Ectodermal cell (in vitro differentiated cells): ENCODE results near the gene OBI1.

Experiments used
- H3K27ac ChIP-seq: 2 replicates; pipeline ENCODE4 v1.7.0; 2013; ENCODE audit warnings: mild to moderate bottlenecking, low read depth, low read length; ENCODE audit not compliant: insufficient read depth, poor library complexity, severe bottlenecking
- H3K27me3 ChIP-seq: 2 replicates; pipeline ENCODE4 v1.7.0; 2013; ENCODE audit warnings: mild to moderate bottlenecking, low read length; ENCODE audit not compliant: insufficient read depth, control insufficient read depth, poor library complexity, severe bottlenecking
- H3K36me3 ChIP-seq: one replicate; pipeline ENCODE4 v1.7.0; 2013; ENCODE audit warnings: low read length; ENCODE audit not compliant: control insufficient read depth, insufficient read depth
- H3K4me1 ChIP-seq: one replicate; pipeline ENCODE4 v1.7.0; 2013; ENCODE audit warnings: low read length; ENCODE audit not compliant: control insufficient read depth, insufficient read depth
- H3K4me3 ChIP-seq: 2 replicates; pipeline ENCODE4 v1.7.0; 2013; ENCODE audit warnings: low read depth, low read length, control low read depth; ENCODE audit not compliant: insufficient read depth
- H3K9me3 ChIP-seq: 2 replicates; pipeline ENCODE4 v1.7.0; 2013; ENCODE audit warnings: mild to moderate bottlenecking, low read length, moderate library complexity; ENCODE audit not compliant: control insufficient read depth
- WGBS, 2 experiments: methylation state at CpG; one replicate each; pipeline ENCODE4 v1.1.7; 2013; ENCODE audit warnings: missing lambda C conversion rate in 2 of 2; 5-methylcytosine and 5-hydroxymethylcytosine counted together

OBI1 gene

DNA sequence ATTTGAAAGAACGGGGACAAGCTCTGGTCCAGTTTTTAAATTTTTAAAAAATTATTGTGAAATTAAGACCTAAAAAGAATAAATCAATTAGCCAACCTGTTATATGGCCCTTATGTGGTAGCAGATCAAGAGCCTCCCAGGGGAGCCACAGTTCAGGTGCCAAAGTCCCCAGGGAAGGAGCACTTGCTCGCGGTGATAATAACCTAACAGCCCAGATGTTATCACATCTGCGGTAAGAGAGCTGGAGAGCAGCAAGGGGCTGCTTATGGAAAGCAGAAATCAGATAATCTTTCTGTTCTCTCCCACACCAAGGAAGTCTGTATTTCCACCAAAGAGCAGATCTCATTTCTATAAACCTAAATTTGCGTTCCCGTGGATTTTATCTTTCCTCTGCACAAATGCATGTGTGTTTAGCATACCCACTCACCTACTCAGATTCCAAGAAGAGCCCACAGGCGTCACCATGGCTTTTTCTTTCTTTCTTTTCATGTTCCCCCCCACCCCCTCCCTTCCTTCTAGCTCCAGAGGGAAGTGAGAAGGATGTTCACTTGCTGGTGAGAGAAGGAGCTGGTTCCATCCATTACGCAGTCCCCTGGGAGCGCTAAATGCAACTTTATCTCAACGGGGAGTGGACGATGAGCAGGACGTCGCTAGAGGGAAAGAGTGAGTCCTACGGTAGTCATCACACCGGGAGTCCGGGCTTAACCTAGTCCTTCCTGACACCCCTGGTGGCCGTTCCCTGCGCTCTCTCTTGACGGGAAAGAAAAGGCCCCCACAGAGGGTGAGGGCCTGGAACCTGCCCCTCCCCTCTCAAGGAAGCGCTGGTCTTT is 54.0 kb downstream of the OBI1 start:
- WGBS, 2 experiments: 1 to 2% methylated on average over 19 of the region's 20 CpGs
- peaks cover 27% of the 10 kb centered on the region for H3K4me1 ChIP-seq
- H3K27me3 ChIP-seq: peaks cover 98% of the 10 kb centered on the region
- no peak overlapping the region for H3K27ac ChIP-seq
- H3K9me3 ChIP-seq: no peaks in the 10 kb centered on the region
- H3K36me3 ChIP-seq: no peaks in the 10 kb centered on the region
- H3K4me3 ChIP-seq: no peak overlapping the region

DNA sequence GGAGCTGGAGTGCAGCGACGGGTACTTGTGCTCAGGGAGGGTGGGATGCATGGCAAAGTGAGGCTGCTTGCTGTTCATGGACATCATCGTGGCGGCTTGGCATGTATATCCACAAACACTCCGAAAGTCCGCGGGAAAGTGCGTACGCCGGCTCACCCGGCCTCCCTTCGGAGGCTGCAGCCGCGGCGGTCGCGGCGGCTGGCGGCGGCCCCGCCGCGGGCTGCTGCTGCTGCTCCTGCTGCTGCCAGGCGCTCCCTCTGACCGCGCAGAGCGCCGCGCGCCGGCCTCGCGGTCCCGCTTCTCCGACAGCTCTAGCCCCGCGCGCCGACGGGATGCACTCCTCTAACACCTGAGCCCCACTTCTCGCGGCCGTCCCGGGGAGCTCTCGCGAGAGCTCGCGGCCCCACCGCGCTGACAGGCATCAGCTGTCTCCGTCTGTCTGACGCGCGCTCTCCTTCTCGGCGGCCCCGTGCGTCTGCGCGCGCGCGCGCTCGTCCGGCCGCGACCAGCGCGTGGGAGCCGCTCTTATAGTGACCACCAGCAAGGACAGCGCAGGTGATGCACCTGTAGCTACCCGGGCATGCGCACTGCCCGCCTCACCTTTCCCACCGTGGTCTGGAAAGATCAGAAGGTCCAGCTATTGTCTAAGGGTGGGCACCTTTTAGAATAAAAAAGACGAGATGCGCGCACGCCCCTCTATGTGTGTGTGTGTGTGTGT is 55.6 kb downstream of the OBI1 start, which contains the start of gene POU4F1:
Gene POU4F1, minus strand, starts transcription at position 313 of the 718 bp plus-strand sequence. Its CDS starts 226 bp downstream, at position 87.
- 0 to 1% methylated on average over 80 of the region's 80 CpGs for WGBS, 2 experiments
- peak within 1 kb of the TSS; percentile 50 for H3K4me3 ChIP-seq

DNA sequence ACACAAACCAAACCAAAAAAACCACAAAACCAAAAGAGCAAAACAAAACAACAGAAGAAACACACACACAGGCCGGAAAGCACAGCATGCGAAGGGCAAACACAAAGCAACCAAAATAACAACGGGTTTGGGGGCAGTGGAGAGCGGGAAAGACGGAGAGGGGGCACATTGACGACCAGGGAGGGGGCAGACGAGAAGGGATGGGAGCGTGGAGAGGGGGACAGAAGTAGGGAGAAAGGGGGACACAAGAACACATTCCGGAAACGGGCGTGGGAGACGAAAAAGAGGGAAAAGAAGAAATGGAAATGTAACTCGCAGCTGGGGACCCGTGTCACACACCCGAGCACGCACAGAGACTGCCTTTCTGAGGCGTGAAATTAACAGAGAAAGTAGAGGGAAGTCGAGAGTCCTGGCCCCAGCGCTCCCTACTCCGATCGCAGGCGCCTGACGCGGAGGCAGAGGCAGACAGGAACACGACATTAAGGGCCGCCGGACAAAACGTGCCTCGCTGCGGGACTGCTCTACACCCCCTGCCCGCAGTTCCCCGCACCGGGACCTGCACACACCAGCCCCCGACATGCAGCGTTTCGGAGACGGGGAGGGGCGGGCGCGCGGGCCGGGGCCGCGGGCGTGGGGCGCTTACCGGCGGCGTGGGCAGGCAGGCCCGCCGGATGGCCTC is 56.3 kb downstream of the OBI1 start:
- Histone ChIP-seq H3K36me3 (no peaks in the 10 kb centered on the region), H3K27me3 (peaks cover 98% of the 10 kb centered on the region), H3K9me3 (no peaks in the 10 kb centered on the region), H3K27ac (no peak overlapping the region), H3K4me1 (peaks cover 10% of the 10 kb centered on the region), H3K4me3 (peak overlapping the region; percentile 50)
- 0 to 1% methylated on average over 51 of the region's 51 CpGs for WGBS, 2 experiments

More for the DNA sequence above, 55.6 kb downstream of the OBI1 start, which contains the start of gene POU4F1:
- no peaks in the 10 kb centered on the region for H3K36me3 ChIP-seq
- peaks cover 98% of the 10 kb centered on the region for H3K27me3 ChIP-seq
- H3K9me3 ChIP-seq: no peaks in the 10 kb centered on the region
- peaks cover 16% of the 10 kb centered on the region for H3K4me1 ChIP-seq
- H3K27ac ChIP-seq: no peak within 1 kb of the TSS

DNA sequence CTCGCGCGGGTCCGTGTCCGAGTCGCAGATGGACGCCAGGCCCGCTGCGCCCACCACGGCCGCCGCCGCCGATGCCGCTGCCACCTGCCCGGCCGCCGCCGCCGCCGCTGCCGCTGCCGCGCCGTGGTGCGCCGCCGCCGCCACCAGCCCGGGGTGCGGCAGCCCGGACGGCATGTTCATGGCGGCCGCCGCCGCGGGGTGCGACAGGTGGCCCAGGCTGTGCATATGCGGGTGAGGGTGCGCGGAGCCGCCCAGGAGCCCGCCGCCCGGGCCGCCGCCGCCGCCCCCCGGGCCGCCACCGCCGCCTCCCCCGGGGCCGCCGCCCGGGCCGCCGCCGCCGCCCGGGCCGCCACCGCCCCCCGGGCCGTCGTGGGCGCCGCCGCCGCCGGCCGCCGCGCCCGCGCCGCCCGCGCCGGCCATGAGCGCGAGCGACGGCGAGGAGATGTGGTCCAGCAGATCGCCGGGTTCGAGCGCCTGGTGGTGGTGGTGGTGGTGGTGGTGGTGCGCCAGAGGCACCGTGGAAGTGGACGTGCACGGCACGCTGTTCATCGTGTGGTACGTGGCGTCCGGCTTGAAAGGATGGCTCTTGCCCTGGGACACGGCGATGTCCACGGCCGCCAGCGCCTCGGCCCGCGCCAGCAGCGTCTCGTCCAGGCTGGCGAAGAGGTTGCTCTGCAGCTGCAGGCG is 56.9 kb downstream of the OBI1 start:
- 1% methylated on average over 112 of the region's 112 CpGs for WGBS, 2 experiments
- Histone ChIP-seq H3K36me3 (no peaks in the 10 kb centered on the region), H3K9me3 (no peaks in the 10 kb centered on the region), H3K4me1 (peaks cover 9% of the 10 kb centered on the region), H3K27ac (no peak overlapping the region), H3K27me3 (peaks cover 98% of the 10 kb centered on the region), H3K4me3 (peak overlapping the region; percentile 50)

DNA sequence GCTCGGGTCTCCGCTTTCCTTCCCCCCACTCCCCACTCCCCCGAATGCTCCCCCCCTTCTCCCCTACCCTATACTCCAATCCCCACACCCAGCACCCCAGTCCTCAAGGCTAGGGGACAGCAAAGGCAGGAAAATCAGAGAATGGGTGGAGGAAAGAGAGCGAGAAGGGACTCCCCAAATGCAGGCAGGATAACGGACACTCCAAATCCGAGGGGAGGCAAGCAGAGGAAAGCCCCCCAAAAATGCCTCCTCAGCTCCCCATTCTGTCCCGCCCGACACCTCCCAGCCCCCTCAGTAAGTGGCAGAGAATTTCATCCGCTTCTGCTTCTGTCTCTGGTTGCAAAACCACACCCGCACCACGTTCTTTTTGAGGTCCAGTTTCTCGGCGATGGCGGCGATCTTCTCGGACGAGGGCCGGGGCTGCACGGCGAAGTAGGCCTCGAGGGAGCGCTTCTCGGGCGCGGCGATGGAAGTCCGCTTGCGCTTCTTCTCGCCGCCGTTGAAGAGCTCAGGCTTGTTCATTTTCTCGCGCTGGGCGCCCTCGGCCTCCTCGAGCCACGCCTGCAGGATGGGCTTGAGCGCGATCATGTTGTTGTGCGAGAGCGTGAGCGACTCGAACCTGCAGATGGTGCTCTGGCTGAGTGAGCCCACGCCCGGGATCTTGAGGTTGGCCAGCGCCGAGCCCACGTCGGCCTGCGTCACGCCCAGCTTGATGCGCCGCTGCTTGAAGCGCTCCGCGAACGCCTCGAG is 57.7 kb downstream of the OBI1 start:
- H3K4me3 ChIP-seq: peak overlapping the region; percentile 41
- 1% methylated on average over 57 of the region's 58 CpGs for WGBS, 2 experiments

DNA sequence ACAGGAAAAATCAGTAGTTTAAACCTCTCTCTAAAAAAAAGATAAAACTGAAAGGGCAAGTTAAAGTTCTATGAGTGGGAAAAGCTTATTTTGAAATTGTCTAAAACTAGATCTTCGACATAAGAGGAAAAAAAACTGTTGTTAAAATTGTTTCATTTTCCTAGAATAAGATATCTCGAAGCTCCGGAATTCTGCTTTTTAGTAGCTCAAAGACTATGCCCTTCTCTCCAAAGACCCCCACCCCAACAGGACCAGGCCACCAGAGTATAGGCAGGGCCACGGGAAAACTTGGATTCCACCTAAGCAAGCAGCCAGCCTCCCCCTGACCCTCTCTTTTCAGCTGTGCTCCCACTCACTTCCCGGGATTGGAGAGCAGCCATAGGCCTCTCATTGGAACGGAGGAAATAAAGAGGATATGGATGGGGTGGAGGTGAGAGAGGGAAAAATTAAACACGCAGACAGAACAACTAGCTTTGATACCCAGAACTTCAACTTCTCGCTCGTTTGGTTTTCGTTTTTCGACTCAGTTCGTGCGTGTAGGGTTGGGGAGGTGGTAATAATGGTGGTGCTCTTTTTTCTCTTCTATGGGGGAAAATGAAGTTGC is 58.6 kb downstream of the OBI1 start:
- Histone ChIP-seq H3K4me3 (peak overlapping the region; percentile 17), H3K9me3 (no peaks in the 10 kb centered on the region)
- 6 to 9% methylated on average over 11 to 13 of the region's 13 CpGs for WGBS, 2 experiments

More for the DNA sequence above, 57.7 kb downstream of the OBI1 start:
- H3K27me3 ChIP-seq: peaks cover 98% of the 10 kb centered on the region
- H3K4me1 ChIP-seq: peaks cover 9% of the 10 kb centered on the region
- H3K27ac ChIP-seq: no peak overlapping the region
- no peaks in the 10 kb centered on the region for H3K9me3 ChIP-seq
- no peaks in the 10 kb centered on the region for H3K36me3 ChIP-seq

DNA sequence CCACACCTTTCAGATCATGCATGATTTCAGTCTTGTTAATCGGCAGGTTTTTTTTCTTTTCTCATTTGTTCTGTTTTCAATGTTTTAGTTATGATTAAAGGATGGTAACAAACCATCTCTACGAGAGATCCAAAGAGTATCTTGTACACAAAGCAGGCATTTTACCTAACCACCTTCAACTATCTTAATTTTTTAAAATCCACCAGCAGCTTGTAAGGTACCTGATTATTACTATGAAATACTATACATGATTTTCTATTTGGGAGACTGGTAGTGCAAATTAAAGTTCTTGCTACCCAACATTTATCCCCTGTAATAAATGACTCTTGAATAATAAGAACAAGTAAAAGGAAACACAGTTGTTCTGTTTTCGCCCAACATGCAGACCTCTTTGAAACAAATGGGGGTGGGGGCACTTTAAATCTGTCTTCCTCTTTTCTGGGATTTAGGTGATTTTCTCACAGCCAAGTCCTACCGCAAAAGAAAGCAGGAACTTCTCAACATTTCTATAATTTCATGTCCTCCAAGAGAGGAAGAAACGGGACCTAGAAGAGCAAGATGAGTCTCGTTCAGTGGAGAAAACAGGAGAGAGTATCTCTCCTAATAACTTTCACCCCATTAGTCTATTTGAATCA is 59.2 kb downstream of the OBI1 start:
- Histone ChIP-seq H3K9me3 (no peaks in the 10 kb centered on the region), H3K4me1 (peaks cover 16% of the 10 kb centered on the region), H3K4me3 (peak overlapping the region; percentile 17), H3K36me3 (no peaks in the 10 kb centered on the region), H3K27me3 (peaks cover 98% of the 10 kb centered on the region), H3K27ac (no peak overlapping the region)
- WGBS, 2 experiments: 3 to 15% methylated on average over 3 to 4 of the region's 6 CpGs

More for the DNA sequence above, 58.6 kb downstream of the OBI1 start:
- Histone ChIP-seq H3K27me3 (peaks cover 98% of the 10 kb centered on the region), H3K4me1 (peaks cover 13% of the 10 kb centered on the region), H3K36me3 (no peaks in the 10 kb centered on the region), H3K27ac (no peak overlapping the region)

DNA sequence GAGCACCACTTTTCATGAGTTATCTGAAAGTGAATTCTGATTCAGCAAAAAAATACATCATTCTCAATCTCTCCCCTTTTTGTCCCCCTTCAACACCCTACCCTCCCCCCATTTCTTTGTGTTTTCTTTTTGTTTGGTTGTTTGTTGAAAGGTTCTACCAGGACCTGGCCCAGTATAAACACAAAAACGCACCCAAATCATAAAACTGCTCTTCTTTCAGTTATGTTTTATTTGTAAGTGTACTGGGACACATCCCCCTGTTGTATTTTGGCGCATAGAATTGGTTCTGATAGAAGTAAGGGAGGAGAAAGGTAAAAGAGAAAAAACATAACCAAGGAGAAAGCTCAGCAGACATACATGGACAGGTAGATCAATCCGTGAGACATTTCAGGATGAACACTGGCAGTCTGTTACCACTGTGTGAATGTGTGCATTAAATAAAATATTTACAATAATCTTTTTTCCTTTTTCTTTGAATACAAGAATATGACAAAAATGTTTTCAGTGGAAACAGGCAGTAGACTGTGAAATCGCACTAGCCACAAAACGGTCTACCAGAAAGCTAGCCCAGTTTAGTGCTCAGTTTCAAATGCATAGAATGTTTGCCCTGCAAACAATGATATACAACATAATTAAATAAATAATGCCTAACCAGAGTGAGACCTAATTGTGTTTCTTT is 59.9 kb downstream of the OBI1 start:
- Histone ChIP-seq H3K36me3 (no peaks in the 10 kb centered on the region), H3K27me3 (peaks cover 98% of the 10 kb centered on the region), H3K27ac (no peak overlapping the region), H3K4me3 (no peak overlapping the region), H3K4me1 (peaks cover 16% of the 10 kb centered on the region), H3K9me3 (no peaks in the 10 kb centered on the region)
- 2 to 13% methylated on average over 3 to 4 of the region's 5 CpGs for WGBS, 2 experiments
